DND-41 (cell line): ENCODE measurements around the gene CHIT1.

Experiments
- ATAC-seq: fragments of 200-7000 bp; cut with Tn5 transposase; 3 replicates; pipeline ENCODE4 v1.9.1; 2021; ENCODE audit warnings: low read depth; ENCODE audit not compliant: insufficient read depth
- DNase-seq: peaks from one replicate; pipeline ENCODE4 v3.0.0-alpha.2; 2020
- H2AFZ ChIP-seq: 2 replicates; pipeline ENCODE4 v1.6.0; 2012; ENCODE audit warnings: low read depth, low read length
- H3K27ac ChIP-seq: 2 replicates; pipeline ENCODE4 v1.5.1; 2012; ENCODE audit warnings: low read length, inconsistent platforms
- H3K27me3 ChIP-seq: fragments of 200-600 bp; sonication (generic); 2 replicates; pipeline ENCODE4 v1.6.0; 2012; ENCODE audit warnings: low read length, mild to moderate bottlenecking, inconsistent platforms; ENCODE audit not compliant: insufficient read depth, poor library complexity
- H3K36me3 ChIP-seq: 2 replicates; pipeline ENCODE4 v1.5.1; 2012; ENCODE audit warnings: low read length, inconsistent platforms; ENCODE audit not compliant: insufficient read depth
- H3K4me1 ChIP-seq: 2 replicates; pipeline ENCODE4 v1.5.1; 2012; ENCODE audit warnings: mild to moderate bottlenecking, low read length; ENCODE audit not compliant: insufficient read depth
- H3K4me2 ChIP-seq: 2 replicates; pipeline ENCODE4 v1.6.0; 2012; ENCODE audit warnings: mild to moderate bottlenecking, moderate library complexity, low read length, inconsistent platforms; ENCODE audit not compliant: insufficient read depth
- H3K4me3 ChIP-seq, 2 experiments: fragments of 200-600 bp in 1 of 2; shearing (Covaris generic) in 1 of 2; 2 replicates each; pipeline ENCODE4 v1.5.1; 2012 to 2016; ENCODE audit warnings: inconsistent platforms in 2 of 2, low read length in 2 of 2, mild to moderate bottlenecking in 2 of 2, low read depth in 1 of 2, moderate library complexity in 1 of 2
- H3K79me2 ChIP-seq: 2 replicates; pipeline ENCODE4 v1.6.0; 2012; ENCODE audit warnings: low read length, inconsistent platforms; ENCODE audit not compliant: insufficient read depth
- H3K9ac ChIP-seq: 2 replicates; pipeline ENCODE4 v1.6.0; 2012; ENCODE audit warnings: low read depth, mild to moderate bottlenecking, inconsistent platforms, low read length, moderate library complexity
- H3K9me3 ChIP-seq: 2 replicates; pipeline ENCODE4 v1.5.1; 2012; ENCODE audit warnings: low read length, moderate library complexity, mild to moderate bottlenecking, inconsistent platforms; ENCODE audit not compliant: insufficient read depth, severe bottlenecking
- H4K20me1 ChIP-seq: 2 replicates; pipeline ENCODE4 v1.6.0; 2012; ENCODE audit warnings: low read length; ENCODE audit not compliant: insufficient read depth
- CTCF ChIP-seq: IDR thresholded peaks from 2 replicates; pipeline ENCODE4 v1.5.1; 2012; ENCODE audit warnings: borderline replicate concordance, low read length, moderate library complexity, mild to moderate bottlenecking; ENCODE audit not compliant: poor library complexity, severe bottlenecking; ENCODE audit errors: extremely low read depth
- EZH2 ChIP-seq: IDR thresholded peaks from 3 replicates; pipeline ENCODE4 v1.6.1; 2012; ENCODE audit warnings: borderline replicate concordance, low read depth, mild to moderate bottlenecking, moderate library complexity, low read length, inconsistent platforms; ENCODE audit not compliant: severe bottlenecking

CHIT1 gene

GRCh38 chr1:203201516-203202205 lies 27.8 kb downstream of the CHIT1 start:
- ATAC-seq (no peak), DNase-seq (no peak)
- H3K27me3 ChIP-seq: peaks cover 27% of the 10 kb centered on the region
- no peaks in the 10 kb centered on the region for H3K79me2 ChIP-seq
- no peaks in the 10 kb centered on the region for H3K4me1 ChIP-seq
- H3K9ac ChIP-seq: no peak overlapping the region
- H3K27ac ChIP-seq: no peak overlapping the region
- TF ChIP-seq EZH2: no peak
- TF ChIP-seq CTCF: no peak
- no peaks in the 10 kb centered on the region for H4K20me1 ChIP-seq
- H3K9me3 ChIP-seq: no peaks in the 10 kb centered on the region
- no peak overlapping the region for H3K4me3 ChIP-seq
- H3K36me3 ChIP-seq: no peaks in the 10 kb centered on the region
- no peak overlapping the region for H3K4me2 ChIP-seq
- H2AFZ ChIP-seq: no peak overlapping the region

- no peak overlapping the region for H3K4me3 ChIP-seq
- no peaks in the 10 kb centered on the region for H3K36me3 ChIP-seq
- H3K27me3 ChIP-seq: peaks cover 34% of the 10 kb centered on the region
- no peaks in the 10 kb centered on the region for H3K4me1 ChIP-seq
- no peak overlapping the region for H3K27ac ChIP-seq
- H2AFZ ChIP-seq: no peak overlapping the region
- TF ChIP-seq EZH2 (no peak), CTCF (no peak)
- H3K4me2 ChIP-seq: no peak overlapping the region
- H3K9ac ChIP-seq: no peak overlapping the region
- no peaks in the 10 kb centered on the region for H4K20me1 ChIP-seq
- DNase-seq (no peak), ATAC-seq (no peak)
- no peaks in the 10 kb centered on the region for H3K9me3 ChIP-seq
- H3K79me2 ChIP-seq: no peaks in the 10 kb centered on the region
Measured at GRCh38 chr1:203200916-203201315, 28.6 kb downstream of the CHIT1 start.

GRCh38 chr1:203199816-203200571 lies 29.5 kb downstream of the CHIT1 start:
- Histone ChIP-seq H3K9me3 (no peaks in the 10 kb centered on the region), H3K79me2 (no peaks in the 10 kb centered on the region), H3K27ac (no peak overlapping the region), H3K9ac (no peak overlapping the region), H3K27me3 (peaks cover 39% of the 10 kb centered on the region), H3K4me1 (no peaks in the 10 kb centered on the region), H3K4me2 (no peak overlapping the region), H3K4me3 (no peak overlapping the region), H3K36me3 (no peaks in the 10 kb centered on the region), H2AFZ (no peak overlapping the region), H4K20me1 (no peaks in the 10 kb centered on the region)
- DNase-seq (no peak), ATAC-seq (no peak)
- TF ChIP-seq EZH2 (no peak), CTCF (no peak)
